Measurements from ENCODE around the gene ALG14.
A peak's percentile ranks its signal among the peaks of the same experiment; 100 is the strongest.

DNA sequence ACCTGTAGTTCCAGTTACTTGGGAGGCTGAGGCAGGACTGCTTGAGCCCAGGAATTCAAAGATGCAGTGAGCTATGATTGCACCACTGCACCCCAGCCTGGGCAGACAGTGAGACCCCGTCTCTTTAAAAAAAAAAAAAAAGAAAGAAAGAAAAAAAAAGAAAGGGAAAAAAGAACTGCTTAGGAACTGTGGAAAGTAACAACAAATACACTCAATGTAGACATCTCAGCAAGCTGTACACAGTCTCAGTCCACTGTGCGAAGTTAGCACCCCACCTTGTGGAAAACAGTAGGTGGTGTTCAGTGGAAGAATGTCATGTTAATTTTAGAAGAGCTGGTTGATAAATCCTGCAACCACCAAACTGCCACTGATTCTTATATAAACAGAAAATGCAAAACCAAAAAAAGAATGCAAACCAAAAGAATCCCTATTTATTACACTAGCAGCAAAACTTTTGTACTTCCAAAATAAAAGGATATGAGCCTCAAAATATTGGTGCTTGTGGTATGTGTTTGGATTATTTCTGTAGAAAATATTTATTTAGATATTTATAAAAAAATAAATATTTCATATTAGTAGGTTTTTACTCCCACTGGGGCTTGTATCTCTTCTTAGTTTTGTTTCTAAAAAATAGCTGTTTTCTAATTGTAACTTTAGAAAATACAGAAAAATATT, 31.1 kb downstream of the ALG14 start:
- peak; percentile 65 for TF ChIP-seq CTCF (IDR thresholded peaks at IDR 0.05; ENCODE audit: borderline replicate concordance, extremely low read depth, low read length, poor library complexity, severe bottlenecking)
- TF ChIP-seq EZH2 (IDR thresholded peaks at IDR 0.05; ENCODE audit: borderline replicate concordance, low read depth, low read length, severe bottlenecking) = no peak

Data from DND-41 (cell line).